Activated B cell treated with CpG ODN at 0.5 μM for 24 hours (primary cell): ENCODE data around the gene TMEM81. TPM values are rescaled to one million over a fixed set of nuclear protein-coding genes. Genes with fewer than 3 reads are reported as not detected.

Experiments
- ATAC-seq: fragments of 200-7000 bp; cut with Tn5 transposase; one replicate; pipeline ENCODE4 v1.10.0; 2021; ENCODE audit warnings: low read depth, mild to moderate bottlenecking, moderate library complexity
- CTCF ChIA-PET: fragments of 350-600 bp; sonication (Branson Sonifier 250); formaldehyde crosslinking; loops from one replicate; lab custom pipeline; 2021; ENCODE audit warnings: antibody characterized with exemption; lab: Charles Lee
- POLR2A ChIA-PET: fragments of 350-600 bp; sonication (Branson Sonifier 250); formaldehyde crosslinking; loops from one replicate; lab custom pipeline; 2021; ENCODE audit warnings: antibody characterized with exemption; lab: Charles Lee
- DNase-seq: peaks from one replicate; pipeline ENCODE4 v3.0.0; 2022
- H3K27ac Mint-ChIP-seq: one replicate; pipeline ENCODE4 v1.8.0; 2020; ENCODE audit warnings: mixed read lengths
- H3K27me3 Mint-ChIP-seq: one replicate; pipeline ENCODE4 v1.8.0; 2021; ENCODE audit warnings: mixed read lengths
- H3K36me3 Mint-ChIP-seq: one replicate; pipeline ENCODE4 v1.8.0; 2021; ENCODE audit warnings: low read depth, mixed read lengths
- H3K4me1 Mint-ChIP-seq: one replicate; pipeline ENCODE4 v1.8.0; 2021; ENCODE audit warnings: mixed read lengths
- H3K4me3 Mint-ChIP-seq: one replicate; pipeline ENCODE4 v1.8.0; 2020; ENCODE audit warnings: mild to moderate bottlenecking, mixed read lengths
- H3K9me3 Mint-ChIP-seq: one replicate; pipeline ENCODE4 v1.8.0; 2020; ENCODE audit warnings: mixed read lengths
- intact Hi-C: fragments of 100-400 bp; cut with micrococcal nuclease; formaldehyde crosslinking; loops from one replicate; pipeline ENCODE4 v1.15.1; 2024
- total RNA-seq: library from RNA; stranded (reverse); gene quantifications from 2 replicates; pipeline ENCODE4 v1.2.3, GENCODE V29; 2022
- TF ChIP-seq, protein P1 (sequence below): fragments of 200-600 bp; IDR thresholded peaks from one replicate; pipeline ENCODE4 v1.8.0; 2022; ENCODE audit warnings: antibody characterized with exemption, mild to moderate bottlenecking

TMEM81 gene
- total RNA-seq, 1 donor from 2014 or later: 3.5 TPM

DNA sequence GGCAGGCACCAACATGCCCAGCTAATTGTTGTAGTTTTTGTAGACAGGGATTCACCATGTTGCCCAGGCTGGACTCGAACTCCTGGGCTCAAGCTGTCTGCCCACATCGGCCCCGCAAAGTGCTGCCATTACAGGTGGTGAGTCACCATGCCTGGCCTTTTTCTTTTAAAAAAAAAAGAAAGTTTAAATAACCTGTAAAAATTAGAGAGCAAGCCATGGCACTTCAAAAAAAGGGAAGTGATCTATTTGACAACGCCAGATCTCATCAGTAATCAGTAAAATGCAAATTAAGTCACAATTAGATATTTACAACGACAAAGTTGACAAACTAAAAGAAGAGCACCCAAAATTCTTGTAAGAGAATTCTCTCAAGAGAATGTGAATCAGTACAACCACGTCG, 40.5 kb upstream of the TMEM81 start:
- Mint-ChIP-seq H3K27me3 (no peaks in the 10 kb centered on the region), H3K4me3 (peak overlapping the region; percentile 8), H3K4me1 (peaks cover 45% of the 10 kb centered on the region), H3K27ac (peak overlapping the region; percentile 46), H3K36me3 (peaks cover 12% of the 10 kb centered on the region), H3K9me3 (no peaks in the 10 kb centered on the region)
- POLR2A ChIA-PET: interaction anchor here (0.7 to 1.0 kb wide), 2 partner anchors 86 to 951 kb away, joined by 5 to 8 read pairs; no protein-coding TSS in a partner anchor
- intact Hi-C loops: loop anchor here (5.0 to 10.0 kb wide), 7 partner anchors 103 to 1327 kb away; partner anchors contain the start of genes TMCC2, ZBED6 and ZC3H11A
- TF ChIP-seq, protein P1, sequence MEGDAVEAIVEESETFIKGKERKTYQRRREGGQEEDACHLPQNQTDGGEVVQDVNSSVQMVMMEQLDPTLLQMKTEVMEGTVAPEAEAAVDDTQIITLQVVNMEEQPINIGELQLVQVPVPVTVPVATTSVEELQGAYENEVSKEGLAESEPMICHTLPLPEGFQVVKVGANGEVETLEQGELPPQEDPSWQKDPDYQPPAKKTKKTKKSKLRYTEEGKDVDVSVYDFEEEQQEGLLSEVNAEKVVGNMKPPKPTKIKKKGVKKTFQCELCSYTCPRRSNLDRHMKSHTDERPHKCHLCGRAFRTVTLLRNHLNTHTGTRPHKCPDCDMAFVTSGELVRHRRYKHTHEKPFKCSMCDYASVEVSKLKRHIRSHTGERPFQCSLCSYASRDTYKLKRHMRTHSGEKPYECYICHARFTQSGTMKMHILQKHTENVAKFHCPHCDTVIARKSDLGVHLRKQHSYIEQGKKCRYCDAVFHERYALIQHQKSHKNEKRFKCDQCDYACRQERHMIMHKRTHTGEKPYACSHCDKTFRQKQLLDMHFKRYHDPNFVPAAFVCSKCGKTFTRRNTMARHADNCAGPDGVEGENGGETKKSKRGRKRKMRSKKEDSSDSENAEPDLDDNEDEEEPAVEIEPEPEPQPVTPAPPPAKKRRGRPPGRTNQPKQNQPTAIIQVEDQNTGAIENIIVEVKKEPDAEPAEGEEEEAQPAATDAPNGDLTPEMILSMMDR: no peak
- CTCF ChIA-PET: interaction anchor here (0.7 to 5.5 kb wide), 2 partner anchors 17 to 21 kb away, joined by 4 to 36 read pairs; no protein-coding TSS in a partner anchor
- ATAC-seq: no peak
- DNase-seq: no peak

GRCh38 chr1:205122489-205122882, 38.2 kb upstream of the TMEM81 start:
- Mint-ChIP-seq H3K4me1 (peaks cover 57% of the 10 kb centered on the region), H3K27ac (peak overlapping the region; percentile 100), H3K36me3 (peaks cover 26% of the 10 kb centered on the region), H3K9me3 (no peaks in the 10 kb centered on the region), H3K4me3 (peak overlapping the region; percentile 99), H3K27me3 (no peaks in the 10 kb centered on the region)
- ChIA-PET POLR2A (interaction anchor here (1.3 to 2.3 kb wide), 3 partner anchors 11 to 19 kb away, joined by 4 to 11 read pairs (median 8); no protein-coding TSS in a partner anchor), CTCF (interaction anchor here (1.2 to 5.5 kb wide), 5 partner anchors 16 to 133 kb away, joined by 5 to 36 read pairs (median 6); partner anchors contain the start of gene TMCC2)
- TF ChIP-seq, protein P1: no peak
- ATAC-seq (no peak), DNase-seq (no peak)
- intact Hi-C loops: loop anchor here (2.0 to 10.0 kb wide), 8 partner anchors 105 to 1325 kb away; partner anchors contain the start of genes SNRPE, TMCC2, ZBED6 and ZC3H11A

GRCh38 chr1:205121660-205122488, 37.6 kb upstream of the TMEM81 start, which contains the start of gene RBBP5:
TSS of gene RBBP5 (minus strand) at chr1:205121978. CDS start at chr1:205121873, 105 bp downstream.
- intact Hi-C loops: loop anchor here (1.0 to 10.0 kb wide), 9 partner anchors 19 to 1325 kb away; partner anchors contain the start of genes SNRPE, TMCC2, ZBED6 and ZC3H11A
- POLR2A ChIA-PET: interaction anchor here (0.5 to 2.3 kb wide), 10 partner anchors 10 to 663 kb away, joined by 3 to 11 read pairs (median 6); partner anchors contain the start of gene TMCC2
- H3K4me3 Mint-ChIP-seq: peak within 1 kb of the TSS; percentile 99
- TF ChIP-seq, protein P1: no peak
- CTCF ChIA-PET: interaction anchor here (1.0 to 5.5 kb wide), 9 partner anchors 12 to 315 kb away, joined by 3 to 36 read pairs (median 5); partner anchors contain the start of gene TMCC2
- no peaks in the 10 kb centered on the region for H3K27me3 Mint-ChIP-seq
- H3K9me3 Mint-ChIP-seq: no peaks in the 10 kb centered on the region
- ATAC-seq: peak; percentile 92
- H3K4me1 Mint-ChIP-seq: peaks cover 57% of the 10 kb centered on the region
- H3K36me3 Mint-ChIP-seq: peaks cover 27% of the 10 kb centered on the region
- peak; percentile 94 for DNase-seq
- H3K27ac Mint-ChIP-seq: peak within 1 kb of the TSS; percentile 100

GRCh38 chr1:205118752-205119151, 34.5 kb upstream of the TMEM81 start:
- ChIA-PET POLR2A (no interaction called here), CTCF (interaction anchor here (1.0 kb wide), 1 partner anchor 137 kb away, joined by 3 read pairs; no protein-coding TSS in a partner anchor)
- DNase-seq: no peak
- H3K36me3 Mint-ChIP-seq: peaks cover 51% of the 10 kb centered on the region
- H3K9me3 Mint-ChIP-seq: no peaks in the 10 kb centered on the region
- ATAC-seq: no peak
- no peak overlapping the region for H3K4me3 Mint-ChIP-seq
- TF ChIP-seq, protein P1: no peak
- H3K27ac Mint-ChIP-seq: peak overlapping the region; percentile 31
- intact Hi-C loops: no loop called here
- H3K27me3 Mint-ChIP-seq: no peaks in the 10 kb centered on the region
- peaks cover 47% of the 10 kb centered on the region for H3K4me1 Mint-ChIP-seq
